T-helper 1 cell treated with Interleukin-12 subunit alpha and Interleukin-12 subunit beta and Interleukin-4 antibody, amounts not matched to agents 30 ng/mL and 1 ng/mL, for 36 hours (primary cell): ENCODE results near the gene PURA. TPM values are rescaled to one million over a fixed set of nuclear protein-coding genes. Genes with fewer than 3 reads are reported as not detected.

Source experiments
- intact Hi-C: fragments of 100-400 bp; cut with micrococcal nuclease; formaldehyde crosslinking; loops from one replicate; pipeline ENCODE4 v1.15.1; 2024
- total RNA-seq: library from RNA; stranded (reverse); gene quantifications from 2 replicates; pipeline ENCODE4 v1.2.3, GENCODE V29; 2022

The PURA gene
- 12.0 and 14.4 TPM in 2 replicates for total RNA-seq

DNA sequence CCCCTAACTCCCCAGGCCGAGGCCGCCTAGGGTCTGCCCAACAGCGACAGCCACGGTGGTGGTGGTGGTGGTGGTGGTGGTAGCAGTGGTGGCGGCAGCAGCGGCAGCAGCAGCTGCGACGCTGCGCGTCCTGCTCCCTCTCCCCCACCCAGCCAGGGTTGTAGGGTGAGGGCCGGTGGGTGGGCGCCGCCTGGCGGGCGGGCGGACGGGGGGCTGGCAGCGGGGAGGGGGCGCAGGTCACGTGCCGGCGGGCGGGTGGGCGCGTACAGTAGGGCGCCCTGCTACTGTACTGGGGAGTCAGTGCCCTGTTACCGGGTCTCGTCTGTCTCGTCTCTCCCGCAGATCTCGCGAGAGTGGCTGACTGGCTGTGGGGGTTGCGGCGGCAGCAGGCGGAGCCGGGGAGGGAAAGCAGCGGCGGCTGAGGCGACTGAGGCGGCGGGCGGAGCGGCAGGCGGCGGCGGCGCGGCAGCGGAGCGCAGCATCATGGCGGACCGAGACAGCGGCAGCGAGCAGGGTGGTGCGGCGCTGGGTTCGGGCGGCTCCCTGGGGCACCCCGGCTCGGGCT lies at the start of gene PURA:
Gene PURA (plus strand): TSS at position 411 of the 565 bp plus-strand sequence. CDS start 73 bp downstream, at position 484.
- intact Hi-C loops: loop anchor here (1.0 to 10.0 kb wide), 6 partner anchors 44 to 1571 kb away; partner anchors contain the start of genes CYSTM1, ETF1 and TAF7

DNA sequence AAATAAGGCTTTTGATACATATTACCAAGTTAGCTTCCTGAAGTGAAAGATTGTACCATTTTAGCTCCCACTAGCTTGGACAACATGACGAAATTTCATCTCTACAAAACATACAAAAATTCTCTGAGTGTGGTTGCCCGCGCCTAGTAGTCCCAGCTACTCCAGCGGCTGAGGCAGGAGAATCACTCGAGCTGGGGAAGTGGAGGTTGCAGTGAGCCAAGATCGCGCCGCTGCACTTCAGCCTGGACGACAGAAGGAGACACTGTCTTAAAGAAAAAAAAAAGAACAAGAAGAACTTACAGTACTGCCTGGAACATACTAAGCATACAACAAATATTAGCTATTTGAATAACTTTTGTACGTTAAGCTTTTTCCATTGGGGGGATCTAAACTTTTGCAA lies 41.1 kb upstream of the PURA start:
- intact Hi-C loops: loop anchor here (1.0 kb wide), 4 partner anchors 34 to 84 kb away; no protein-coding TSS in a partner anchor

DNA sequence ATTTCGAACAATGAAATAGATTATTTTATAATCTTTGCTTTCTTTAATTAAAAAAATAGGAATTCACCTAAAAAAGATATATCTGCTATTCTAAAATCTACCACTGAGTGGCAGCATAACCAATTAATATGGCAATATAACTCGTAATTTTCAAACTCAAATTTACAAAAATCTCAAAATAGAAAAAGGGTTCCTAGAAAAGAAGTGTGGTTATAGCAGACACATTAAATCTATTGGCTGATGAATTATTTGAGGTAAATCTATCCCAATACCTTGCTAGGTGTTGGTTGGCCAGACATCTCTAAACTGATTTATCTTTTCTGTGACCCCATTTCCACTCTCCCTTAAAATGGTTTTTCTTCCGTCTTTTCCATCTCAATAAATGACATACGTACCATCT lies 40.6 kb upstream of the PURA start:
- intact Hi-C loops: loop anchor here (1.0 kb wide), 4 partner anchors 34 to 84 kb away; no protein-coding TSS in a partner anchor

DNA sequence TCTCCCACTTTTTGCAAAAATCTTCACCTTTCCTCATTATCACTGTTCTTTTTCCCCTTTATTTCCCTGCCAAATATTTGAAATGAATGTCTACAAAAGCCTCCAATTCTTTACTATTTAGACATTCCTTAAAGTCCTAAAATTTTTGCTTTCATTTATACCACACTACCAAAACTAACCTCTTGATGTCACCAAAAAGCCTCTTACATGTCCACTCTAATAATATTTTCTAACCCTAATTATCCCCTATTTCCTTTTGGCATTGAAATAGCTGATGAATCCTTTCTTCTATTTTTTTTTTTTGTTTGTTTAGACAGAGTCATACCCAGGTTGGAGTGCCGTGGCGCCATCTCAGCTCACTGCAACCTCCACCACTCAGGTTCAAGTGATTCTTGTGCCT lies 38.5 kb upstream of the PURA start:
- intact Hi-C loops: no loop called here

DNA sequence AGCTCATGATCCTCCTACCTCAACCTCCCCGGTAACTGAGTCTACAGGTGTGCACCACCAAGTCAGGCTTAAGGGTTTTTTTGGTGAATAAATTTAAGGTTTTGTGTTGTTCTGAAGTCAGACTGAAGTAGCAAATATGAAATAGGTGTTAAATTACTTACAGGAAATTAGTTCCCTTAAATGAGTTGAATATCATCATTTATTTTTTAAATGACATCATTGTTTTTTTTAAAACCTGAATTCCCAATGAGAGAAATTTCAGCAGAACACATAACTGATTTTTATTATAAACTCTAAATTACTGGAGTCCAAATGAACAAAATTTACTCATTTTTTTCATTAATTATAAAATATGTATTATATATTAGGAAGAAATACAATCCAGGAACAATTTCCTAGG lies 37.8 kb upstream of the PURA start:
- intact Hi-C loops: no loop called here

DNA sequence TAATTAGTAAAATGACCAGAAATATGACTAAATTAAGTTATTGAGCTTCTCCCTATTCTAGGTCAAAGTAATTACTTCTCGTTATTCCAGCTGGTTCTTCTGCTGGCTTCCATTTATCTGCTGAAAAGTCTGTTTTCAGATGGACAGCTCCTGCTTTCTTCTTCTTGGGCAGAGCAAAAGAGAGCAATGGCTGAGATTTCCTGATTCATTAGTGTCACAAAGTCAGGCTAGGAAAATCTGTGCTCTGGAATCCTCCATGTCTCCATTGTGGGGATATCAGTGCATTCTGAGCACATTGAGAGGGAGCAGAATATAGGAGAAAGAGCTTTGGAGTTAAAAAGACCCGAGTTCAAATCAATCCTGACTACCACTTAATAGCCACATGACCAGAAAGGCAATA lies 37.1 kb upstream of the PURA start:
- intact Hi-C loops: no loop called here

DNA sequence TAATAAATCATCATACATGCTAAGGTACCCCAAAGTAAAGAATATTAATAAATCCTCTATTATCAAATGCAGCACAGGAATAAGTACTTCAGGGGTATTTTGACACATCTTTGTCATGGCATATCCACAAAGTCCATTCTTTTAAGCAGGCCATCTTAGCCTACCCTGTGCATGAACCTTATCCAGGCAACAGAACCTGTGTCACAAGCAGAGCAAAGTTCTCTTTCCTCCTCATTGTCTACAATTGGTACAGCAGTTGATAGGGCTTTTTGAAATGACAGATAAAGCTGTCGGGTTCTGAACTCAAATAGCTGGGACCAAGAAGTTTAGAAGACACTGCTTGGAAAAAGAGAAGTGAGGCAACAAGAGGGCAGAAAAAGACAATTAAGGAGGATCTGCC lies 30.8 kb upstream of the PURA start:
- intact Hi-C loops: no loop called here

DNA sequence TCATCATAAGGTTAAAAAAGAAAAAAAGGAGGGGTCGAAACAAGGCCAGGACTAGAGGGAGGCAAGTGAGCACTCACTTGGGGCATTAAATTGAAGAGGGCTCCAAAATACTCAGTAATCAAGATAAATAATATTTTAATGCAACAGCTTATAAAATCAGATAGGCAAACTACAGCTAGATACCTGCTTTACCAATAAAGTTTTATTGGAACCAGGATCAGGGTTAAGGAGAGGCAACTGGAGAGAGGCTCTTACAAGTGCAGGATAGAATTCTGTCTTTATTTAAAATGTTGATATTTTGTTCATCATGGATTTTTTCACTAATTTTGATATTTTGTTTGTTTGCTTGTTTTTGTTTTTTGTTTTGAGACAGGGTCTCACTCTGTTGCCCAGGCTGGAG lies 30.3 kb upstream of the PURA start:
- intact Hi-C loops: no loop called here

DNA sequence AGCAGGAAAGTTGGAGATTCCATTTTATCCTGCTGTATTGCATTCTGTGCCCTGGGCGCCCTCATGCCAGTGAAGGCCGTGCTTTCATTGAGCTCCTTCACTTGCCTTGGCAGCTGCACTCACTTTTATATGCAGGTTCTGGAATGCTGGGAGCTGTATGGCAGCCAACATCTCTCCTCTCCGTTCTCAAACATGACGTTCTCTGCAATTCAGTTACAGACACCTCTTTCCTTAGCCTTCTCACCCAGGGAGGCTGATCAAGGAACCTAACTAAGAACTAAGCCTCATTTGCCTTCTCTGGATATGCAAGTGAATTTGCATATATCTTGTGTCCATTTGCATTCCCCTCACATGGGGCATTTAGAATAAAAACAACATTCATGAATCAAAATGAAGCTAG lies 29.4 kb upstream of the PURA start:
- intact Hi-C loops: no loop called here

DNA sequence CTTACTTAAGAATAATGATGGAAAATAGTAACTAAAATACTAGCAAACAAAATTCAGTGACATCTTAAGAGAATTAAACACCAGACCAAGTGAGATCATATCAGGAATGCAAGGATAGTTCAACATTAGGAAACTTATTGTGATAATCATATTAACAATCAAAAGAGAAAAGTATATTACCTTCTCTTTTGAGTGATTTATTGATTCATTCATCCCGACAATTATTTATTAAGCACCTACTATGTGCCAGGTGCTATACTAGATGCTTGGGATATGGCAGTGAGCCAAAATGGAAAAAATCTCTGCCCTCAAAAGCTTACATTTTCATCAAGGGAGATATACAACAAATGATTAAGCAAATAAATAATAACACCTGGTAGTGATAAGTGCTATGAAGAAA lies 23.7 kb upstream of the PURA start:
- intact Hi-C loops: no loop called here

DNA sequence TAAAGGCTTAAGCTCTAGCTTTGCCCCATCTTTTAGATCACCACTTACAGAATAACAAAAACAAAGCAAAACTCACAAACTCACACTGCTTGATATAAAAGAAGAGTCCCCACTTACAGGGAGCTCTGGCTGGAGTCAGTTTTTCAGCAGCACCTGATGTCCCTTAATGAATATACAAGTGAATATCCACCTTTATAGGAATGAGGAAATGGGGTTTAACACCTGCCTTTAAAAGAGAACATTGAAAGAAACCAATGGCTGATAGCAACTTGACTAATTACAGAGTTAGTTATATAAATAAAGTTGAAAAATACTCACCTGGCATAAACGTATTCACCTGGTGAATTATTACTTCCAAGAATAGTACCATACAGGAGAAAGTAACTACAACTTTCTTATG lies 20.7 kb upstream of the PURA start:
- intact Hi-C loops: no loop called here

DNA sequence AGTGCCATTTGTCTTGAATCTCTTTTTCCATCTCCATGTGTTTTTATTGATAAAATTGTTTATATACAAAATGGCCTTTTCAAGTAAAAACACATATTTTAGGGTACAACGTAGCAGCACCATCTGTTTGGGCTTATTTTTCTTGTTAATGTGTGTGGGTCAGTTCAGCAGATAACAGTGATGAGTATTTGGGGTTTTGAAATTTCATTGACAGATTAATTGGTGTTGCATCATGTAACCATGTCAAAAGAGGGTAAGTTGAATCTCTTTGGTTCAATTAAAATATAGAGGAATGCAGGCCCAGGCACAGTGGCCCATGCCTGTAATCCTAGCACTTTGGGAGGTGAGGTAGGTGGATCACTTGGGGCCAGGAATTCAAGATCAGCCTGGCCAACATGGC lies 20.0 kb upstream of the PURA start:
- intact Hi-C loops: no loop called here

DNA sequence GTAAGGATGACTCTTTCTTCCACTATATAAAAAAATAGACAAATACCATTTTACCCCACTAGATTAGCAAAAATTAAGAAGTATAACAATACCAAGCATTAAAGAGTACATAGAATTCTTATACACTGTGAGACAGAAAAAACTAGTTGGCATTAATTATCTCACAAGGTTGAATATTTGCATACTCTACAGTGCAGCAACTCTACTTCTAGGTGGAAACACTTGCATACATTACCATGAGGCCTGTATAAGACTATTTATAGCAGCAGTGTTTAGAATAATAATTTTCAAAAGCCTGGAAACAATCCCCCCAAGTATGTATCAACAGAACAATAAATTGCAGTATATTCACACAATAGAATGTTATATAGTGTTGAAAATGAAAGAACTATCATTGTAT lies 19.0 kb upstream of the PURA start:
- intact Hi-C loops: no loop called here

DNA sequence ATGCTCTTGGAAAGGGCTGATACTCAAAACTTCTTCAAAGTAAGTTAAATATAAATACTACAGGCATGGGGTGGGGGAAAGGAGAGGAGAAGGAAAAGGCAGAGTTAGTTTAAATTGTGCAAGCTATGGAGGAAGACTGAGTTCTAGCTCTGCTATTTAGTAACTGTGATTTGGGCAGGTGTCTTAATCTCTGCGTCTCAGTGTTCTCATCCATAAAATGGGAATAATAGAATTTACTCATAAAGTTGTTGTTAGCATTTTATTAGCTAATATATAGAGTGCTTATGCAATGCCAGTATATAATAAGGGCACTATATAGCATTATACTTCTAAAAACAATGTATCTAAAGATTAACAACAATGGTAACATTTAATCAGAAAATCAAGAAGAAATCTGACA lies 12.7 kb upstream of the PURA start:
- intact Hi-C loops: no loop called here

DNA sequence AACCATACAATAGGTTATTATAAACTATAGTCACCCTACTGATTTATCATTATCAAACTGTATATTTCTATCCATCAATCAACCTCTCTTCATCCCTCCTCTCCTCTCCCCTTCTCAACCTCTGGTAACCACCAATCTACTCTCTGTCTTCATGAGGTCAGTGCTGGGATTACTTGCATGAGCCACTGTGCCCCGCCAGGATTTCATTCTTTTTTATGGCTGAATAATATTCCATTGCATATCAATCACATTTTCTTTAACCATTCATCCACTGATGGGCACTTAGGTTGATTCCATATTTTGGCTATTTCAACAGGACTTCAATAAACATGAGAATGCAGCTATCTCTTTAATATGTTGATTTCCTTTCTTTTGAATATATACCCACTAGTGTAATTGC lies 10.8 kb upstream of the PURA start:
- intact Hi-C loops: no loop called here

DNA sequence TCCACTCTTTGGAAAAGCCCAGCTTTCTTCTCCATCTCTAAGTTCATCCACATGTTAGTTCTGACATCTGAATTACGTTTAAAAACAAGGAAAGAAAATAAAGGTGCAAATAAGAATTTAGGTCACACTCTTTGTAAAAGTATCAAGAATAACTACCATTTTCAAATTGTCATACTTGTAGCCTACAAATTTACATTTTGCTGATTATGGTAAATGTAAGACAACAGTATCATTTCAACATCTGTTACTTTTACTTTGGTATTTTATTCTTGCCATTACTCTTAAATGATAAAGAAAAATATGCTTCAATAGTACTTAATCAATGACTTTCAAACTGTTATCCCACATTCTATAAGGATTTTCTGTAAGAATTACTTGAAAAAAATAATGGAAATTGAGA lies 9.8 kb upstream of the PURA start:
- intact Hi-C loops: no loop called here

DNA sequence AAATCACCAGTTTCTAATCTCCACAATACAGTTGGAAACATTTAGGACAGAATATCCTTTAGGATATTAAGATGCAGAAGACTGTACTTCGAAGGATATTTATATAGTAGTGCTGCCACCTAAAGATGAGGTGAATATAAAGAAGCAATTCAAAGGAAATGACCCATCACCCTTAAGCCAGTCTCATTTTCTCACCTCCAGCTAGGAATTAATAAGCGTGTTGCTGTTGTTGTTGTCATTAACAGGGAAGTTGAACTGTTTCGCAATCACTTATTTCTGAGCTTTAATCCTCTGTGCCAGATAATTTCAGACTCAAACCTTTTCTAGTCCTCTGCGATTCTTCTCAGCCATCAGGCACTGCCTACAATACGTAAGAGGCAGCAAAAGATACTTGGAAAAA lies 7.8 kb upstream of the PURA start:
- intact Hi-C loops: loop anchor here (2.0 to 5.0 kb wide), 8 partner anchors 197 to 1754 kb away; partner anchors contain the start of genes CXXC5, HSPA9, KDM3B and MATR3

DNA sequence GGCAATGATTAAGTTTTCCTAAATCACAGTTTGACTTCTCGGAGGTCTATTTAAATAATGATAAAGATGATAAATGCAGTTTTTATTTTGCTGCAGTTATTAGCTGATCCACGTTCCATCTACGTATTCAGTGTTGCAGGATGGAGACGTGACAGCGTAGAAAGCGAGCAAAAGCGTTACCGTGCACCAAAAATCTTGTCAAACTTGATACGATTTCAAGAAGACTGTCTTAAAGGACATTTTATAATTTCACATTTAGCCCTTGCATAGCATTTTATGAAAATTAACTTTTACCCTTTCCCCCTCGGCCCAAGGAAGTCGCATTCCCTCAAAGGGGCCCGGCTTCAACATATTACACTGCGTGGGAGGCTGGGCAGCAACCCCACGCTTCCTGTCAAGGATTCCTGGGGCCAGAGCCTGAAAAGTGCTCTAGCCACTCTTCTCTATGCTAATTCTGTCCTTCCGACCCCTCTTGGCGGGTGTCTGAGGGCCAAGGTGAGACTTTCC lies 7.1 kb upstream of the PURA start:
- intact Hi-C loops: loop anchor here (1.0 to 5.0 kb wide), 16 partner anchors 9 to 1755 kb away; partner anchors contain the start of genes ANKHD1, APBB3, CXXC5 and CYSTM1

DNA sequence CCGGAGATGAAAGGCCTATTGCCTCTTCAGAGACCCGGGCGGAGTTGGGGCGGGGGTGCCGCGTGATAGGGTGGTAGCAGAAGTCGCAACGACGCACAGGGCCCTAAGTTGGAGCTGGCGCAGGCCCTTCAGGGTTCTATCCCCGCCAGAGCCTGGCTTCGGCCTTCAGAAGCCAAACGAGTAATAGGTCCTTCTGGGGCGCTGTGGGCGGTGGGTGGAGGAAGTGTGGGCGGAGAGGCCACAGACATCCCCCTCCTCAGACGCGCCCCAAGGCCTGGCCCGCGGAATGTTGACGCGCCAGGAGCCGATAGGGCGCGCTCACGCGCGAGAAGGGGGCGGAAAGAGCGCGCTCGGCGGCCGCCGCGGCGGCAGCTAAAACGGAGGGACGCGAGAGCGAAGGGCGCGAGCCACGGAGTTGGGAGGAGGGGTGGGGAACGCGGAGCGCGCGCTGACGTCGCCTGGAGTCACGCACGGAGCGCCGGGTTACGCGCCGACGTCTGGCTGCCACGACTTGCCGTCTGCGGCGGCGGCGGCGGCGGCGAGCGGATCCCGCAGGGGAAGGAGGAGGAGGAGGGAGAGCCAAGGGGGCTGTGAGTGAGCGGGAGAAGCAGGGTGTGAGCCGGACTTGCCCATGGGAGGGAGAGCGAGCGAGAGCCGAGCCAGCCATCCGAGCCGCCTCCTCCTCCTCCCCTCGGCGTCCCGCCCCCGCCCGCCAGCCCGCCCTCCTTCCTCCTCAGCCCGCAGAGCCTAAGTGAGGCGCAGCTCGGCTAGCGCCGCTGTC lies 6.4 kb upstream of the PURA start:
- intact Hi-C loops: loop anchor here (1.0 to 5.0 kb wide), 19 partner anchors 9 to 1755 kb away; partner anchors contain the start of genes ANKHD1, APBB3, CXXC5 and CYSTM1

DNA sequence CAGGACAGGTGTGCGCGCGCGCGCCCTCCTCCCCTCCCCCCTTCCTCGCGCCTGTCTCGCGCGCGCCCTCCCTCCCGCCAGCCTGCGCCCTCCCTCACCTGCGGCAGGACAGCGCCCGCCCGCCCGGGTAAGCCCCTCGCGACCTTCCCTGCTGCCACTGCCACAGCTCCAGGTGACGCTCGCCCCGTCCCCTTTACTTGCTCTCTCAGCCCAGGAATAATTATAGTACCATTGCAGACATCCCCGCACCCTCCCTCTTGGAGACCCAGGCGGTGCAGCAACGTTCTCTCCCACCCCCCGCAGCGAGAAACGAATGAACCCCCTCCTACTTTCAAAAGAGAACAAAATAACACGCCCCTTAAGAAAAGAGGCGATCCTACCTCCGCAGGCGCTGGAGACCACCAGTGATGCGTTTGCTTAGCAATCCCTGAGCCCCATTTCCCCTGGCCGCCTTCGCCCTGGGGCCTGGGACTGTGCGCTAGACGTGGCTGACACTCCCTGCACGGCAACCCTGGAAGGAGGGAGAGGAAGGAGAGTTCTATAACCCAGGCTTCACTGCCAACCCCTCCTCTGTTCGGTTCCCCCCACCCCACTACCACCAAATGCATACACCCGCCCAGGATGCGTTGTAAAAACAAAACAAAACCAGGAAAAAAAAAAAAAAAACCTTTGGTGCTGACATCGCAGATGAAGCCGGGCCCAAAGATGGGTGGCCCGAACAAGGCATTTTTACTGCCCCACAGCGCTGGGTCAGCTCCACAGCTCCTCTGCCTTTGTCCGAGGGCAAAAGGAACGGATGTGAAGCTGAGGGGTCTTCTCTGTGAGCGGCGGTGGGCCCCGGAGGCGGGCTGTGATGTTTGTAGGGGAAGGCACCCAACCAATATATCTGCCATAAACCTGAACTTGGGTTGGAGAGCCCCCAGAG lies 5.6 kb upstream of the PURA start:
- intact Hi-C loops: loop anchor here (2.0 to 5.0 kb wide), 10 partner anchors 238 to 1756 kb away; partner anchors contain the start of genes CXXC5, HBEGF, HSPA9 and KDM3B
